Right ventricle myocardium inferior (tissue), 1 donor: ENCODE results near the gene TAF7. TPM values are rescaled to one million over a fixed set of nuclear protein-coding genes. Genes with fewer than 3 reads are reported as not detected.
"Not testable (repeated sequence)": the region's sequence is repeated elsewhere in the genome, so short reads cannot be mapped to it uniquely, and the experiment has no call there.

ENCODE experiments used
- ATAC-seq: fragments of 200-7000 bp; cut with Tn5 transposase; one replicate; pipeline ENCODE4 v1.9.1; 2020; ENCODE audit warnings: mild to moderate bottlenecking, moderate library complexity
- DNase-seq: peaks from one replicate; pipeline ENCODE4 v3.0.0; 2021; ENCODE audit errors: missing footprints
- intact Hi-C: fragments of 100-400 bp; cut with DNase I; formaldehyde crosslinking; loops from one replicate; pipeline ENCODE4 v1.11.0; 2022
- long read RNA-seq: library from polyadenylated mRNA; unstranded; transcript quantifications from one replicate; pipeline ENCODE4 v2.0.0, GENCODE V29; 2021
- total RNA-seq: library from RNA; stranded (reverse); fragmentation: NEBNext Ultra II Directional; extraction: Animal tissue kit (Norgen Biotek cat#: 25700); gene quantifications from one replicate; pipeline ENCODE4 v1.2.1, GENCODE V29; 2021
- donor health status: DM: no; HTN: yes; CAD: no; lungs with severe emphysema.

Gene TAF7
- 101 TPM for total RNA-seq
- long read RNA-seq, transcript TAF7-201 (1 exons, 2,334 nt): major isoform, 141 of 141 reads
- long read RNA-seq, partial matches to known transcripts: 0 of 141 reads
- long read RNA-seq, other reads (novel, unspliced or antisense): 0 of 141 reads

- ATAC-seq (peak; percentile 99), DNase-seq (peak; percentile 96)
- intact Hi-C loops: loop anchor here (2.0 to 10.0 kb wide), 2 partner anchors 106 to 240 kb away; partner anchors contain the start of gene PCDHB13
These were observed at the start of gene TAF7 for GRCh38 chr5:141320225-141321169. Gene TAF7, minus strand, starts transcription at chr5:141320784. Its CDS starts 740 bp downstream, at chr5:141320044.

- no peak for ATAC-seq
- intact Hi-C loops: no loop called here
- DNase-seq: no peak
These were observed 45.7 kb upstream of the TAF7 start for GRCh38 chr5:141366016-141366896.

- ATAC-seq: peak; percentile 65
- no peak for DNase-seq
- intact Hi-C loops: no loop called here
These were observed 43.5 kb upstream of the TAF7 start, which contains the start of gene PCDHGA5 for GRCh38 chr5:141363952-141364660. Gene PCDHGA5, plus strand, starts transcription at chr5:141364162. Its CDS starts 169 bp downstream, at chr5:141364331.

- intact Hi-C loops: no loop called here
- no peak for ATAC-seq
- no peak for DNase-seq
These were observed 42.1 kb upstream of the TAF7 start for GRCh38 chr5:141362719-141363118.

GRCh38 chr5:141360685-141361084 lies 40.1 kb upstream of the TAF7 start:
- intact Hi-C loops: no loop called here
- no peak for DNase-seq
- ATAC-seq: no peak

- intact Hi-C loops: no loop called here
- DNase-seq (no peak), ATAC-seq (peak; percentile 39)
These were observed 39.3 kb upstream of the TAF7 start, which contains the start of gene PCDHGB2 for GRCh38 chr5:141359790-141360426. Gene PCDHGB2, plus strand, starts transcription at chr5:141359994. Its CDS starts 142 bp downstream, at chr5:141360136.

GRCh38 chr5:141356950-141357349 lies 36.4 kb upstream of the TAF7 start:
- DNase-seq: no peak
- ATAC-seq: no peak
- intact Hi-C loops: no loop called here

GRCh38 chr5:141356133-141356532 lies 35.5 kb upstream of the TAF7 start:
- DNase-seq (no peak), ATAC-seq (no peak)
- intact Hi-C loops: no loop called here

- intact Hi-C loops: no loop called here
- no peak for DNase-seq
- no peak for ATAC-seq
These were observed 35.1 kb upstream of the TAF7 start for GRCh38 chr5:141355641-141356040.

- intact Hi-C loops: no loop called here
- DNase-seq (no peak), ATAC-seq (no peak)
These were observed 34.4 kb upstream of the TAF7 start, which contains the start of gene PCDHGA4 for GRCh38 chr5:141354900-141355469. Gene PCDHGA4, plus strand, starts transcription at chr5:141355021. Its CDS starts 87 bp downstream, at chr5:141355108.

GRCh38 chr5:141351591-141351990 lies 31.0 kb upstream of the TAF7 start:
- intact Hi-C loops: no loop called here
- no peak for DNase-seq
- no peak for ATAC-seq

- intact Hi-C loops: no loop called here
- DNase-seq: no peak
- ATAC-seq: peak; percentile 83
These were observed 29.5 kb upstream of the TAF7 start, which contains the start of gene PCDHGB1 for GRCh38 chr5:141349917-141350619. Gene PCDHGB1, plus strand, starts transcription at chr5:141350099. Its CDS starts 162 bp downstream, at chr5:141350261.

- DNase-seq, intact Hi-C loops, ATAC-seq: not testable (repeated sequence)
These were observed 25.4 kb upstream of the TAF7 start for GRCh38 chr5:141346017-141346416.

- intact Hi-C loops: no loop called here
- DNase-seq: no peak
These were observed 24.7 kb upstream of the TAF7 start for GRCh38 chr5:141345327-141345726.

GRCh38 chr5:141343953-141344463 lies 23.4 kb upstream of the TAF7 start:
- ATAC-seq (no peak), DNase-seq (peak; percentile 63)
- intact Hi-C loops: no loop called here

More at GRCh38 chr5:141345327-141345726, 24.7 kb upstream of the TAF7 start:
- no peak for ATAC-seq

GRCh38 chr5:141343242-141343952 lies 22.8 kb upstream of the TAF7 start, which contains the start of gene PCDHGA3:
Gene PCDHGA3, plus strand, starts transcription at chr5:141343829. Its CDS starts 205 bp downstream, at chr5:141344034.
- intact Hi-C loops: no loop called here
- DNase-seq: no peak
- ATAC-seq: peak; percentile 56
